ENCODE data around the gene LSS.
"Not testable (repeated sequence)": the region's sequence is repeated elsewhere in the genome, so short reads cannot be mapped to it uniquely, and the experiment has no call there.

The LSS gene

GRCh38 chr21:46151261-46151988 lies 77.1 kb downstream of the LSS start:
- DNase-seq, result no peak

- DNase-seq, result no peak
These were observed 78.0 kb downstream of the LSS start for GRCh38 chr21:46150491-46151121.

GRCh38 chr21:46150073-46150472 lies 78.5 kb downstream of the LSS start:
- no peak for DNase-seq

- no peak for DNase-seq
These were observed 79.2 kb downstream of the LSS start for GRCh38 chr21:46149205-46149901.

- no peak for DNase-seq
These were observed 80.5 kb downstream of the LSS start for GRCh38 chr21:46148106-46148505.

GRCh38 chr21:46147429-46147828 lies 81.1 kb downstream of the LSS start:
- peak; percentile 38 to 45 for DNase-seq

- no peak for DNase-seq
These were observed 81.7 kb downstream of the LSS start for GRCh38 chr21:46146856-46147255.

GRCh38 chr21:46145840-46146691 lies 82.5 kb downstream of the LSS start:
- DNase-seq, result no peak

GRCh38 chr21:46145159-46145839 lies 83.3 kb downstream of the LSS start:
- no peak for DNase-seq

GRCh38 chr21:46144464-46145070 lies 84.0 kb downstream of the LSS start:
- DNase-seq, result no peak

- no peak for DNase-seq
These were observed 85.7 kb downstream of the LSS start for GRCh38 chr21:46142582-46143473.

- no peak for DNase-seq
These were observed 86.6 kb downstream of the LSS start for GRCh38 chr21:46141767-46142581.

GRCh38 chr21:46140352-46141003 lies 88.1 kb downstream of the LSS start:
- not testable (repeated sequence) for DNase-seq

- DNase-seq, result no peak
These were observed 88.9 kb downstream of the LSS start for GRCh38 chr21:46139686-46140085.

GRCh38 chr21:46138383-46138970 lies 90.1 kb downstream of the LSS start:
- DNase-seq, result no peak

All from activated CD4-positive, alpha-beta T cell treated with anti-CD3 and anti-CD28 coated beads, Interleukin-2, amount 50 U/mL, for 4 hours (primary cell).